HG03095 (cell line): ENCODE measurements around the gene BRD4.

Experiments used
- ATAC-seq: cut with Tn5 transposase; IDR thresholded peaks from one replicate; pipeline ENCODE4 v1.9.1; 2021; ENCODE audit warnings: moderate library complexity; ENCODE audit not compliant: unreplicated experiment

The BRD4 gene

GRCh38 chr19:15250640-15250993 lies 81.7 kb downstream of the BRD4 start:
- ATAC-seq: no peak

- no peak for ATAC-seq
These were observed 82.2 kb downstream of the BRD4 start for GRCh38 chr19:15249972-15250639.

GRCh38 chr19:15249528-15249874 lies 82.8 kb downstream of the BRD4 start:
- ATAC-seq: no peak

- ATAC-seq: no peak
These were observed 83.5 kb downstream of the BRD4 start for GRCh38 chr19:15248648-15249527.

GRCh38 chr19:15248106-15248505 lies 84.2 kb downstream of the BRD4 start:
- ATAC-seq: no peak

GRCh38 chr19:15247107-15248014 lies 85.0 kb downstream of the BRD4 start:
- ATAC-seq: no peak

- ATAC-seq: no peak
These were observed 86.2 kb downstream of the BRD4 start for GRCh38 chr19:15246198-15246481.

GRCh38 chr19:15245370-15246197 lies 86.8 kb downstream of the BRD4 start:
- no peak for ATAC-seq

- ATAC-seq: no peak
These were observed 87.5 kb downstream of the BRD4 start for GRCh38 chr19:15244808-15245207.

- no peak for ATAC-seq
These were observed 88.1 kb downstream of the BRD4 start for GRCh38 chr19:15244106-15244803.

GRCh38 chr19:15243236-15243957 lies 88.9 kb downstream of the BRD4 start:
- ATAC-seq: no peak

- no peak for ATAC-seq
These were observed 91.0 kb downstream of the BRD4 start for GRCh38 chr19:15241259-15241910.

GRCh38 chr19:15240515-15240914 lies 91.8 kb downstream of the BRD4 start:
- no peak for ATAC-seq

GRCh38 chr19:15239337-15239949 lies 92.9 kb downstream of the BRD4 start:
- no peak for ATAC-seq

GRCh38 chr19:15238639-15239155 lies 93.6 kb downstream of the BRD4 start:
- no peak for ATAC-seq

GRCh38 chr19:15237759-15238638 lies 94.3 kb downstream of the BRD4 start:
- ATAC-seq: no peak

GRCh38 chr19:15236886-15237285 lies 95.5 kb downstream of the BRD4 start:
- no peak for ATAC-seq
